ENCODE measurements around the gene TRIO. TPM values are rescaled to one million over a fixed set of nuclear protein-coding genes. Genes with fewer than 3 reads are reported as not detected.

Gene TRIO
- total RNA-seq, 1 experiment from 2014 or later = 211 TPM

GRCh38 chr5:14138608-14139540 lies 4.3 kb upstream of the TRIO start:
- Histone ChIP-seq H3K36me3 (ENCODE audit: low read depth, low read length) (no peaks in the 10 kb centered on the region), H4K20me1 (ENCODE audit: low read length) (no peaks in the 10 kb centered on the region), H2AFZ (ENCODE audit: low read length) (no peak overlapping the region), H3K4me2 (ENCODE audit: low read length) (no peak overlapping the region), H3K27me3 (ENCODE audit: low read length) (no peaks in the 10 kb centered on the region), H3K79me2 (ENCODE audit: low read length) (peaks cover 13% of the 10 kb centered on the region), H3K9ac (ENCODE audit: low read length) (no peak overlapping the region), H3F3A (ENCODE audit: low read length, unreplicated experiment) (no peaks in the 10 kb centered on the region), H3K9me3 (ENCODE audit: low read length) (no peaks in the 10 kb centered on the region), H3K4me3 (ENCODE audit: low read length) (no peak overlapping the region), H3K27ac (ENCODE audit: low read length) (no peak overlapping the region), H3K9me2 (replicated peaks; ENCODE audit: low read length) (no peaks in the 10 kb centered on the region), H3K4me1 (ENCODE audit: insufficient read depth, low read length) (peaks cover 9% of the 10 kb centered on the region)
- TF ChIP-seq EZH2 (IDR thresholded peaks at IDR 0.05; ENCODE audit: low read length, unreplicated experiment) (no peak), EZH2phosphoT487 (IDR thresholded peaks at IDR 0.05; ENCODE audit: borderline replicate concordance, low read length) (no peak), CTCF (conservative IDR thresholded peaks at IDR 0.05; ENCODE audit: low read depth, low read length) (no peak)
- intact Hi-C loops (cut with micrococcal nuclease) = no loop called here
- CTCF ChIA-PET = no interaction called here
- no TSS peak for BruUV-seq (replicated peaks)
- no peak for ATAC-seq
- POLR2A ChIA-PET (ENCODE audit: unreplicated experiment) = interaction anchor here (0.7 kb wide), 1 partner anchor 103 kb away, joined by 4 read pairs; no protein-coding TSS in a partner anchor
- no peak for DNase-seq

- Histone ChIP-seq H3F3A (ENCODE audit: low read length, unreplicated experiment) (no peaks in the 10 kb centered on the region), H3K4me2 (ENCODE audit: low read length) (peak overlapping the region; percentile 97), H2AFZ (ENCODE audit: low read length) (no peak overlapping the region), H3K4me1 (ENCODE audit: insufficient read depth, low read length) (peaks cover 16% of the 10 kb centered on the region), H3K9ac (ENCODE audit: low read length) (no peak overlapping the region), H3K36me3 (ENCODE audit: low read depth, low read length) (no peaks in the 10 kb centered on the region), H3K4me3 (ENCODE audit: low read length) (peak overlapping the region; percentile 77), H3K9me2 (replicated peaks; ENCODE audit: low read length) (no peaks in the 10 kb centered on the region), H3K27me3 (ENCODE audit: low read length) (no peaks in the 10 kb centered on the region), H4K20me1 (ENCODE audit: low read length) (peaks cover 16% of the 10 kb centered on the region), H3K27ac (ENCODE audit: low read length) (no peak overlapping the region), H3K79me2 (ENCODE audit: low read length) (peaks cover 42% of the 10 kb centered on the region), H3K9me3 (ENCODE audit: low read length) (no peaks in the 10 kb centered on the region)
- no peak for TF ChIP-seq EZH2 (IDR thresholded peaks at IDR 0.05; ENCODE audit: low read length, unreplicated experiment)
- TF ChIP-seq CTCF (conservative IDR thresholded peaks at IDR 0.05; ENCODE audit: low read depth, low read length) = no peak; the same call in 1 of the 2 replicates
- no peak for TF ChIP-seq EZH2phosphoT487 (IDR thresholded peaks at IDR 0.05; ENCODE audit: borderline replicate concordance, low read length)
- ChIA-PET CTCF (no interaction called here), POLR2A (ENCODE audit: unreplicated experiment) (no interaction called here)
- DNase-seq = no peak
- BruUV-seq (replicated peaks) = no TSS peak
- intact Hi-C loops (cut with micrococcal nuclease) = loop anchor here (2.0 kb wide), 3 partner anchors 33 to 155 kb away; no protein-coding TSS in a partner anchor
- ATAC-seq = no peak
These were observed 1.4 kb upstream of the TRIO start for GRCh38 chr5:14141764-14142163.
